HepG2 (cell line): Measurements from ENCODE around the gene KIF15. TPM values are rescaled to one million over a fixed set of nuclear protein-coding genes. Genes with fewer than 3 reads are reported as not detected.

Experiments
- CEBPG ChIP-seq: IDR thresholded peaks from 2 replicates; pipeline ENCODE4 v1.6.1; 2016
- HES4 ChIP-seq: sonication (generic); formaldehyde crosslinking; IDR thresholded peaks from 2 replicates; pipeline ENCODE4 v1.9.0; 2021; ENCODE audit warnings: mild to moderate bottlenecking, missing genetic modification reagents, borderline replicate concordance
- MAFG ChIP-seq: sonication (generic); formaldehyde crosslinking; IDR thresholded peaks from 2 replicates; pipeline ENCODE4 v1.5.1; 2020; ENCODE audit warnings: mild to moderate bottlenecking, missing genetic modification reagents
- MIXL1 ChIP-seq: IDR thresholded peaks from 2 replicates; pipeline ENCODE4 v1.6.1; 2016
- NR2F6 ChIP-seq, 2 experiments: IDR thresholded peaks; 2 replicates each; pipeline ENCODE4 v1.6.1; 2016; ENCODE audit warnings: antibody characterized with exemption in 1 of 2, mild to moderate bottlenecking in 1 of 2
- SRSF1 ChIP-seq: fragments of 200-400 bp; formaldehyde crosslinking; optimal IDR thresholded peaks from 2 replicates; pipeline ENCODE3; 2017; ENCODE audit warnings: mild to moderate bottlenecking, low read depth, low read length, moderate library complexity
- ZEB1 ChIP-seq: IDR thresholded peaks from 2 replicates; pipeline ENCODE4 v1.6.1; 2012; ENCODE audit warnings: mild to moderate bottlenecking, low read depth, inconsistent platforms; ENCODE audit not compliant: insufficient replicate concordance
- ZNF124 ChIP-seq: sonication (generic); formaldehyde crosslinking; IDR thresholded peaks from 2 replicates; pipeline ENCODE4 v1.4.0; 2020; ENCODE audit warnings: missing genetic modification reagents
- ZNF20 ChIP-seq: sonication (generic); formaldehyde crosslinking; IDR thresholded peaks from 2 replicates; pipeline ENCODE4 v1.4.0; 2020; ENCODE audit warnings: mild to moderate bottlenecking, moderate library complexity, missing genetic modification reagents
- ZNF264 ChIP-seq: sonication (generic); formaldehyde crosslinking; IDR thresholded peaks from 2 replicates; pipeline ENCODE4 v1.4.0; 2020; ENCODE audit warnings: missing genetic modification reagents
- ZNF274 ChIP-seq: sonication (generic); formaldehyde crosslinking; IDR thresholded peaks from 2 replicates; pipeline ENCODE4 v1.5.1; 2020; ENCODE audit warnings: mild to moderate bottlenecking, missing genetic modification reagents
- ZNF326 ChIP-seq: sonication (generic); formaldehyde crosslinking; IDR thresholded peaks from 2 replicates; pipeline ENCODE4 v1.4.0; 2020; ENCODE audit warnings: missing genetic modification reagents, borderline replicate concordance
- ZNF788 ChIP-seq: sonication (generic); formaldehyde crosslinking; IDR thresholded peaks from 2 replicates; pipeline ENCODE4 v1.5.0; 2020; ENCODE audit warnings: mild to moderate bottlenecking, missing genetic modification reagents, borderline replicate concordance
- ZSCAN20 ChIP-seq: sonication (generic); formaldehyde crosslinking; IDR thresholded peaks from 2 replicates; pipeline ENCODE4 v1.4.0; 2020; ENCODE audit warnings: missing genetic modification reagents, mild to moderate bottlenecking, borderline replicate concordance
- polyA plus RNA-seq, 8 experiments: library from polyadenylated mRNA; depleted of rRNA in 3 of 8; stranded (reverse) in 7 of 8; unstranded in 1 of 8; fragments of >200 nt; fragmentation: Illumina TruSeq in 4 of 8; extraction: Trizol in 4 of 8; gene quantifications; 2 replicates each; pipeline versions ENCODE4 v1.2.1 to v1.2.3, GENCODE V29; 2011 to 2016; ENCODE audit warnings: low read depth in 4 of 8, missing spikeins in 1 of 8, mixed read lengths in 1 of 8; ENCODE audit not compliant: insufficient read depth in 1 of 8
- total RNA-seq, 5 experiments: library from RNA; depleted of rRNA; stranded (reverse); fragments of >200 nt; fragmentation: Illumina TruSeq; extraction: Trizol; gene quantifications; 2 replicates each; pipeline ENCODE4 v1.2.3, GENCODE V29; 2016; ENCODE audit warnings: low read depth in 1 of 5
- TF ChIP-seq, protein P1 (sequence below): sonication (generic); formaldehyde crosslinking; IDR thresholded peaks from 2 replicates; pipeline ENCODE4 v1.4.0; 2020; ENCODE audit warnings: missing genetic modification reagents, borderline replicate concordance
- TF ChIP-seq, protein P2 (sequence below): sonication (generic); formaldehyde crosslinking; IDR thresholded peaks from 2 replicates; pipeline ENCODE4 v1.5.1; 2020; ENCODE audit warnings: mild to moderate bottlenecking, moderate library complexity, missing genetic modification reagents
- TF ChIP-seq, protein P3 (sequence below): sonication (generic); formaldehyde crosslinking; IDR thresholded peaks from 2 replicates; pipeline ENCODE4 v1.8.0; 2022; ENCODE audit warnings: mild to moderate bottlenecking, missing genetic modification reagents, moderate library complexity
- TF ChIP-seq, protein P4 (sequence below): IDR thresholded peaks from 2 replicates; pipeline ENCODE4 v1.6.1; 2016; ENCODE audit warnings: low read depth

The KIF15 gene
- total and polyA plus RNA-seq, 2 of the 13 experiments (the other 11 are each of a cell fraction or from before 2014, with no cell fraction given): 4.8 to 33.8 TPM

DNA sequence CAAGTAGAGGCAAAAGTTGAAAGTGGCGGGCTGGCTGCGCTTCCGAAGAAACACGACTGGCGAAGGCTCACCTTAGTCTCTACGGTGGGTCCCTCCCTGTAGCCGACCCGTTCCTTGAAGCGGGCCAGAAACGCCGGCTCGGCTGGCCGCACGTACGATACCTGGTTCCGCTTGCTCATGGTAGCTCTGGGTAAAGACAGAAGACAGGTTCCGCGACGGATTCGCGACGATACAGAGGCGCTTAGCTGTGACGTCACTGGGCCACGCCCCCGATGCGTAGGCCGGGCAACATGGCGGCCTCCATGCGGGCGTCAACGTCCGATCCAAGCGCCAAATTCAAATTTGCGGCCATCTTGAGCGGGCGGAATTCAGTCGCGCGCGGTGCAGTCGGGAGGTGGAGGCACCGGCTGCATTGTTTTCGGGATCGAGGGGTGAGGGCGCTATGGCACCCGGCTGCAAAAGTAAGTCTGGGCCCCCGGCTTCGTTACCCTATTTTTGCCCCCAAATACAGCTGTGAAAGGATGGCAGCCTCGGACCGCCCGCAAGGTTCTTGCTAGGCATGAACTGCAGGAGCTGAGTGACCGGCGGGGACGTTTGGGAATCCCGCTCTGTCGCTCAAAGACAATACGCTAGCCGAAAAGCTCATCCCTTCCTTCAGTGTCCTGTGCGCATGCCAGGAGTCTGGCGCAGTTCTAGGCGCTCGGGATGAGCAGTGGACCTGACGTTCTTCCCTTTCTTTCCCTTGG, at the start of gene KIF15, which contains the start of gene KIAA1143 (continued):
- TF ChIP-seq, protein P1, sequence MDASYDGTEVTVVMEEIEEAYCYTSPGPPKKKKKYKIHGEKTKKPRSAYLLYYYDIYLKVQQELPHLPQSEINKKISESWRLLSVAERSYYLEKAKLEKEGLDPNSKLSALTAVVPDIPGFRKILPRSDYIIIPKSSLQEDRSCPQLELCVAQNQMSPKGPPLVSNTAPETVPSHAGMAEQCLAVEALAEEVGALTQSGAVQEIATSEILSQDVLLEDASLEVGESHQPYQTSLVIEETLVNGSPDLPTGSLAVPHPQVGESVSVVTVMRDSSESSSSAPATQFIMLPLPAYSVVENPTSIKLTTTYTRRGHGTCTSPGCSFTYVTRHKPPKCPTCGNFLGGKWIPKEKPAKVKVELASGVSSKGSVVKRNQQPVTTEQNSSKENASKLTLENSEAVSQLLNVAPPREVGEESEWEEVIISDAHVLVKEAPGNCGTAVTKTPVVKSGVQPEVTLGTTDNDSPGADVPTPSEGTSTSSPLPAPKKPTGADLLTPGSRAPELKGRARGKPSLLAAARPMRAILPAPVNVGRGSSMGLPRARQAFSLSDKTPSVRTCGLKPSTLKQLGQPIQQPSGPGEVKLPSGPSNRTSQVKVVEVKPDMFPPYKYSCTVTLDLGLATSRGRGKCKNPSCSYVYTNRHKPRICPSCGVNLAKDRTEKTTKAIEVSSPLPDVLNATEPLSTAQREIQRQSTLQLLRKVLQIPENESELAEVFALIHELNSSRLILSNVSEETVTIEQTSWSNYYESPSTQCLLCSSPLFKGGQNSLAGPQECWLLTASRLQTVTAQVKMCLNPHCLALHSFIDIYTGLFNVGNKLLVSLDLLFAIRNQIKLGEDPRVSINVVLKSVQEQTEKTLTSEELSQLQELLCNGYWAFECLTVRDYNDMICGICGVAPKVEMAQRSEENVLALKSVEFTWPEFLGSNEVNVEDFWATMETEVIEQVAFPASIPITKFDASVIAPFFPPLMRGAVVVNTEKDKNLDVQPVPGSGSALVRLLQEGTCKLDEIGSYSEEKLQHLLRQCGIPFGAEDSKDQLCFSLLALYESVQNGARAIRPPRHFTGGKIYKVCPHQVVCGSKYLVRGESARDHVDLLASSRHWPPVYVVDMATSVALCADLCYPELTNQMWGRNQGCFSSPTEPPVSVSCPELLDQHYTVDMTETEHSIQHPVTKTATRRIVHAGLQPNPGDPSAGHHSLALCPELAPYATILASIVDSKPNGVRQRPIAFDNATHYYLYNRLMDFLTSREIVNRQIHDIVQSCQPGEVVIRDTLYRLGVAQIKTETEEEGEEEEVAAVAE (CRISPR knock-in tag): peak; percentile 90; the same call in 1 of the 2 replicates
- TF ChIP-seq, protein P2, sequence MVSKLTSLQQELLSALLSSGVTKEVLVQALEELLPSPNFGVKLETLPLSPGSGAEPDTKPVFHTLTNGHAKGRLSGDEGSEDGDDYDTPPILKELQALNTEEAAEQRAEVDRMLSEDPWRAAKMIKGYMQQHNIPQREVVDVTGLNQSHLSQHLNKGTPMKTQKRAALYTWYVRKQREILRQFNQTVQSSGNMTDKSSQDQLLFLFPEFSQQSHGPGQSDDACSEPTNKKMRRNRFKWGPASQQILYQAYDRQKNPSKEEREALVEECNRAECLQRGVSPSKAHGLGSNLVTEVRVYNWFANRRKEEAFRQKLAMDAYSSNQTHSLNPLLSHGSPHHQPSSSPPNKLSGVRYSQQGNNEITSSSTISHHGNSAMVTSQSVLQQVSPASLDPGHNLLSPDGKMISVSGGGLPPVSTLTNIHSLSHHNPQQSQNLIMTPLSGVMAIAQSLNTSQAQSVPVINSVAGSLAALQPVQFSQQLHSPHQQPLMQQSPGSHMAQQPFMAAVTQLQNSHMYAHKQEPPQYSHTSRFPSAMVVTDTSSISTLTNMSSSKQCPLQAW (CRISPR knock-in tag): peak; percentile 91
- TF ChIP-seq ZNF264 (CRISPR knock-in tag): peak; percentile 30; the same call in 1 of the 2 replicates
- TF ChIP-seq ZNF20 (CRISPR knock-in tag): no peak
- TF ChIP-seq CEBPG (CRISPR knock-in tag): no peak; the same call in 1 of the 2 replicates
- TF ChIP-seq ZNF274 (CRISPR knock-in tag): peak; percentile 94
- TF ChIP-seq, protein P3, sequence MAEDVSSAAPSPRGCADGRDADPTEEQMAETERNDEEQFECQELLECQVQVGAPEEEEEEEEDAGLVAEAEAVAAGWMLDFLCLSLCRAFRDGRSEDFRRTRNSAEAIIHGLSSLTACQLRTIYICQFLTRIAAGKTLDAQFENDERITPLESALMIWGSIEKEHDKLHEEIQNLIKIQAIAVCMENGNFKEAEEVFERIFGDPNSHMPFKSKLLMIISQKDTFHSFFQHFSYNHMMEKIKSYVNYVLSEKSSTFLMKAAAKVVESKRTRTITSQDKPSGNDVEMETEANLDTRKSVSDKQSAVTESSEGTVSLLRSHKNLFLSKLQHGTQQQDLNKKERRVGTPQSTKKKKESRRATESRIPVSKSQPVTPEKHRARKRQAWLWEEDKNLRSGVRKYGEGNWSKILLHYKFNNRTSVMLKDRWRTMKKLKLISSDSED (CRISPR knock-in tag): no peak
- TF ChIP-seq ZEB1: peak; percentile 29
- TF ChIP-seq NR2F6 (IDR thresholded peaks at IDR 0.05): no peak
- 0 out of 2 replicates have a peak, but pooled peaks have one; percentile 25 for TF ChIP-seq NR2F6 (CRISPR knock-in tag; IDR thresholded peaks at IDR 0.05)
- TF ChIP-seq MAFG (CRISPR knock-in tag): no peak
- TF ChIP-seq ZNF326 (CRISPR knock-in tag): no peak
- no peak for TF ChIP-seq ZSCAN20 (CRISPR knock-in tag)
- peak; percentile 93; the same call in 1 of the 2 replicates for TF ChIP-seq ZNF788
- TF ChIP-seq, protein P4, sequence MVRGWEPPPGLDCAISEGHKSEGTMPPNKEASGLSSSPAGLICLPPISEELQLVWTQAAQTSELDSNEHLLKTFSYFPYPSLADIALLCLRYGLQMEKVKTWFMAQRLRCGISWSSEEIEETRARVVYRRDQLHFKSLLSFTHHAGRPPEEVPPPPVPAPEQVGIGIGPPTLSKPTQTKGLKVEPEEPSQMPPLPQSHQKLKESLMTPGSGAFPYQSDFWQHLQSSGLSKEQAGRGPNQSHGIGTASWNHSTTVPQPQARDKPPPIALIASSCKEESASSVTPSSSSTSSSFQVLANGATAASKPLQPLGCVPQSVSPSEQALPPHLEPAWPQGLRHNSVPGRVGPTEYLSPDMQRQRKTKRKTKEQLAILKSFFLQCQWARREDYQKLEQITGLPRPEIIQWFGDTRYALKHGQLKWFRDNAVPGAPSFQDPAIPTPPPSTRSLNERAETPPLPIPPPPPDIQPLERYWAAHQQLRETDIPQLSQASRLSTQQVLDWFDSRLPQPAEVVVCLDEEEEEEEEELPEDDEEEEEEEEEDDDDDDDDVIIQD: no peak; the same call in none of the 2 replicates
- TF ChIP-seq SRSF1: peak; percentile 37
- TF ChIP-seq ZNF124 (CRISPR knock-in tag): 0 out of 2 replicates have a peak, but pooled peaks have one; percentile 61
- peak; percentile 85 for TF ChIP-seq MIXL1 (CRISPR knock-in tag)
- TF ChIP-seq HES4 (CRISPR knock-in tag): peak; percentile 44; the same call in 1 of the 2 replicates
